ENCODE measurements around the gene CRMP1.

DNA sequence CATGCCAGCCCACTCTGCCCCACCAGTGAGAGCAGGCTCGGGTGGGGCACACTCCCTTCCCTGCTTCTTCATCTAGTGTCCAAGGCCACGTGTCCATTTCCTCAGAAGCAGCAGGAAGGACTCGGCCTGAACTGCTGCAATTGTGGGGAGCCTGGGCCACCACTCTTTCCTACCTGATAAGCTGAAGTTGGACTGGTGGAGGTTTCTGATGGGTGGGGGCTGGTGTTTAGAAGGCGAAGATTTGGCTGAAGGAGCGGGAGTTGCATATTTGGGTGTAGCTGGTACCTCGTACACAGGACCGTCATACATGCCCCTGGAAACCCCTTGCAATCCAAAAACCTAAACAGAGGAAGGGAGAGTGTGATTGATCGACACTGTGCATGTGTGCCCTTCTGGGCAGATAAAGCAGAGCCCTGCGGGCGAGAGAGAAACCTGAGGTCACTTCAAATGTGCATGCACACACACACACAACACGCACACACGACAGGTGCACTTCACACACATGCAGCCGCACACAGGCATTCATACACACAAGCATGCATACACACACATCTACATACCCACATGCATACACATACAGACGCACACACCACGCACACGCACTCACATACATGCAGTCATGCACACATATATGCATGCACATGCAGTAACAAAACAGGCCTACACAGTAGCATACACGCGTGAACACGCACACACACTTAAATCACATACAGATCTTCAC is 67.4 kb downstream of the CRMP1 start:
- TF ChIP-seq, protein P1, sequence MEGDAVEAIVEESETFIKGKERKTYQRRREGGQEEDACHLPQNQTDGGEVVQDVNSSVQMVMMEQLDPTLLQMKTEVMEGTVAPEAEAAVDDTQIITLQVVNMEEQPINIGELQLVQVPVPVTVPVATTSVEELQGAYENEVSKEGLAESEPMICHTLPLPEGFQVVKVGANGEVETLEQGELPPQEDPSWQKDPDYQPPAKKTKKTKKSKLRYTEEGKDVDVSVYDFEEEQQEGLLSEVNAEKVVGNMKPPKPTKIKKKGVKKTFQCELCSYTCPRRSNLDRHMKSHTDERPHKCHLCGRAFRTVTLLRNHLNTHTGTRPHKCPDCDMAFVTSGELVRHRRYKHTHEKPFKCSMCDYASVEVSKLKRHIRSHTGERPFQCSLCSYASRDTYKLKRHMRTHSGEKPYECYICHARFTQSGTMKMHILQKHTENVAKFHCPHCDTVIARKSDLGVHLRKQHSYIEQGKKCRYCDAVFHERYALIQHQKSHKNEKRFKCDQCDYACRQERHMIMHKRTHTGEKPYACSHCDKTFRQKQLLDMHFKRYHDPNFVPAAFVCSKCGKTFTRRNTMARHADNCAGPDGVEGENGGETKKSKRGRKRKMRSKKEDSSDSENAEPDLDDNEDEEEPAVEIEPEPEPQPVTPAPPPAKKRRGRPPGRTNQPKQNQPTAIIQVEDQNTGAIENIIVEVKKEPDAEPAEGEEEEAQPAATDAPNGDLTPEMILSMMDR (IDR thresholded peaks at IDR 0.05; ENCODE audit: low read depth, low read length) = no peak
- TF ChIP-seq POLR2A (IDR thresholded peaks at IDR 0.05; ENCODE audit: extremely low read depth, insufficient read length) (no peak), MYC (IDR thresholded peaks at IDR 0.05; ENCODE audit: low read depth, low read length) (no peak), MAX (IDR thresholded peaks at IDR 0.05; ENCODE audit: low read depth, low read length) (no peak)
